MM.1S (cell line): ENCODE results near the gene MAPK8IP2.
"Not testable (repeated sequence)": the region's sequence is repeated elsewhere in the genome, so short reads cannot be mapped to it uniquely, and the experiment has no call there.

ENCODE experiments used
- DNase-seq: peaks from one replicate; pipeline ENCODE4 v3.0.0-alpha.2; 2015
- H2AFZ ChIP-seq: fragments of 300-600 bp; sonication (generic); 2 replicates; pipeline ENCODE4 v1.6.0; 2016; ENCODE audit warnings: antibody characterized with exemption, low read length
- H3F3A ChIP-seq: fragments of 300-600 bp; sonication (generic); 2 replicates; pipeline ENCODE4 v1.6.1; 2016; ENCODE audit warnings: mild to moderate bottlenecking, antibody characterized with exemption, low read length, moderate library complexity, mixed read lengths; ENCODE audit not compliant: insufficient read depth
- H3K27ac ChIP-seq: fragments of 300-600 bp; sonication (generic); 2 replicates; pipeline ENCODE4 v1.5.1; 2016; ENCODE audit warnings: mild to moderate bottlenecking, low read length
- H3K27me3 ChIP-seq: fragments of 300-600 bp; sonication (generic); replicated peaks from 2 replicates; pipeline ENCODE4 v1.6.0; 2016; ENCODE audit warnings: low read length; ENCODE audit not compliant: insufficient read depth
- H3K36me3 ChIP-seq: fragments of 300-600 bp; sonication (generic); replicated peaks from 2 replicates; pipeline ENCODE4 v1.6.1; 2016; ENCODE audit warnings: mild to moderate bottlenecking, low read length, mixed read lengths; ENCODE audit not compliant: insufficient read depth
- H3K4me1 ChIP-seq: fragments of 300-600 bp; sonication (generic); 2 replicates; pipeline ENCODE4 v1.6.1; 2016; ENCODE audit warnings: low read length, mixed read lengths
- H3K4me2 ChIP-seq: fragments of 300-600 bp; sonication (generic); 2 replicates; pipeline ENCODE4 v1.6.0; 2016; ENCODE audit warnings: low read depth, low read length
- H3K4me3 ChIP-seq: fragments of 300-600 bp; sonication (generic); 2 replicates; pipeline ENCODE4 v1.5.1; 2016; ENCODE audit warnings: low read length, mixed read lengths
- H3K79me2 ChIP-seq: fragments of 300-600 bp; sonication (generic); 2 replicates; pipeline ENCODE4 v1.6.1; 2016; ENCODE audit warnings: mixed run types, low read length, mixed read lengths
- H3K9ac ChIP-seq: fragments of 300-600 bp; sonication (generic); 2 replicates; pipeline ENCODE4 v1.6.1; 2016; ENCODE audit warnings: low read length, mixed read lengths
- H3K9me2 ChIP-seq: fragments of 300-600 bp; sonication (generic); replicated peaks from 2 replicates; pipeline ENCODE4 v1.6.1; 2016; ENCODE audit warnings: mild to moderate bottlenecking, low read length, mixed read lengths; ENCODE audit not compliant: insufficient read depth
- H3K9me3 ChIP-seq: fragments of 300-600 bp; sonication (generic); replicated peaks from 2 replicates; pipeline ENCODE4 v1.6.1; 2016; ENCODE audit warnings: mild to moderate bottlenecking, low read length, mixed read lengths; ENCODE audit not compliant: insufficient read depth
- H4K20me1 ChIP-seq: fragments of 300-600 bp; sonication (generic); 2 replicates; pipeline ENCODE4 v1.6.1; 2016; ENCODE audit warnings: mild to moderate bottlenecking, low read length, moderate library complexity, mixed read lengths; ENCODE audit not compliant: insufficient read depth
- CTCF ChIP-seq: fragments of 300-600 bp; sonication (generic); IDR thresholded peaks from 2 replicates; pipeline ENCODE4 v1.5.1; 2016; ENCODE audit warnings: antibody characterized with exemption, low read length, mixed read lengths
- EZH2 ChIP-seq: fragments of 300-600 bp; sonication (generic); optimal IDR thresholded peaks from 2 replicates; pipeline ENCODE3; 2017; ENCODE audit warnings: low read depth, mild to moderate bottlenecking, antibody characterized with exemption, low read length, mixed read lengths
- EZH2phosphoT487 ChIP-seq: fragments of 300-600 bp; sonication (generic); IDR thresholded peaks from 2 replicates; pipeline ENCODE4 v1.6.1; 2018; ENCODE audit warnings: antibody characterized with exemption, low read length

MAPK8IP2 gene

GRCh38 chr22:50653256-50653655, 52.7 kb downstream of the MAPK8IP2 start:
- Histone ChIP-seq H3K9me3 (no peaks in the 10 kb centered on the region), H3K9ac (no peak overlapping the region), H3K79me2 (no peaks in the 10 kb centered on the region), H3K27me3 (peaks cover 80% of the 10 kb centered on the region), H3F3A (no peaks in the 10 kb centered on the region), H3K9me2 (no peaks in the 10 kb centered on the region), H3K36me3 (no peaks in the 10 kb centered on the region), H2AFZ (no peak overlapping the region), H4K20me1 (no peaks in the 10 kb centered on the region), H3K4me3 (no peak overlapping the region), H3K4me2 (no peak overlapping the region), H3K4me1 (no peaks in the 10 kb centered on the region), H3K27ac (no peak overlapping the region)
- TF ChIP-seq CTCF: no peak
- TF ChIP-seq EZH2: no peak
- DNase-seq: no peak

GRCh38 chr22:50654664-50655063, 54.1 kb downstream of the MAPK8IP2 start:
- not testable (repeated sequence) for DNase-seq, H3K9me2 ChIP-seq, H3K9ac ChIP-seq, H3F3A ChIP-seq, H2AFZ ChIP-seq, H3K79me2 ChIP-seq, H4K20me1 ChIP-seq, H3K27ac ChIP-seq, H3K4me2 ChIP-seq, H3K4me3 ChIP-seq, H3K36me3 ChIP-seq, H3K4me1 ChIP-seq, H3K9me3 ChIP-seq
- peaks cover 76% of the 10 kb centered on the region for H3K27me3 ChIP-seq

GRCh38 chr22:50656122-50657070, 55.8 kb downstream of the MAPK8IP2 start:
- no peak for DNase-seq
- Histone ChIP-seq H3K79me2 (no peaks in the 10 kb centered on the region), H2AFZ (no peak overlapping the region), H3K4me2 (no peak overlapping the region), H3F3A (no peaks in the 10 kb centered on the region), H3K27ac (no peak overlapping the region), H4K20me1 (no peaks in the 10 kb centered on the region), H3K27me3 (peaks cover 62% of the 10 kb centered on the region), H3K9me3 (no peaks in the 10 kb centered on the region), H3K4me1 (no peaks in the 10 kb centered on the region), H3K9ac (no peak overlapping the region), H3K9me2 (no peaks in the 10 kb centered on the region), H3K36me3 (no peaks in the 10 kb centered on the region), H3K4me3 (no peak overlapping the region)
- TF ChIP-seq EZH2: no peak
- TF ChIP-seq CTCF: no peak
- TF ChIP-seq EZH2phosphoT487: no peak

GRCh38 chr22:50657925-50658324, 57.3 kb downstream of the MAPK8IP2 start:
- Histone ChIP-seq H4K20me1 (no peaks in the 10 kb centered on the region), H3K4me1 (no peaks in the 10 kb centered on the region), H3K9me2 (no peaks in the 10 kb centered on the region), H3K4me2 (no peak overlapping the region), H3K4me3 (no peak overlapping the region), H3K9ac (no peak overlapping the region), H2AFZ (no peak overlapping the region), H3F3A (no peaks in the 10 kb centered on the region), H3K79me2 (no peaks in the 10 kb centered on the region), H3K36me3 (no peaks in the 10 kb centered on the region), H3K9me3 (no peaks in the 10 kb centered on the region), H3K27me3 (peaks cover 55% of the 10 kb centered on the region), H3K27ac (no peak overlapping the region)
- no peak for TF ChIP-seq EZH2
- no peak for TF ChIP-seq CTCF
- TF ChIP-seq EZH2phosphoT487: no peak
- no peak for DNase-seq

- H3K9ac ChIP-seq, H3K4me2 ChIP-seq: not testable (repeated sequence)
These were observed 59.1 kb downstream of the MAPK8IP2 start for GRCh38 chr22:50659711-50660110.

More at GRCh38 chr22:50659711-50660110, 59.1 kb downstream of the MAPK8IP2 start:
- H3F3A ChIP-seq, H3K9me3 ChIP-seq, DNase-seq, H2AFZ ChIP-seq, H3K36me3 ChIP-seq, H3K4me3 ChIP-seq, H3K79me2 ChIP-seq, H3K4me1 ChIP-seq, H3K27ac ChIP-seq, H3K9me2 ChIP-seq, H4K20me1 ChIP-seq: not testable (repeated sequence)
- H3K27me3 ChIP-seq: peaks cover 40% of the 10 kb centered on the region
